Measurements from ENCODE around the gene SYT2.
A peak's percentile ranks its signal among the peaks of the same experiment; 100 is the strongest.

SYT2 gene

GRCh38 chr1:202752774-202753173 lies 42.5 kb upstream of the SYT2 start:
- Histone ChIP-seq H3K4me3 (ENCODE audit: low read length) (no peak overlapping the region), H3K27me3 (ENCODE audit: control insufficient read depth, low read length) (peaks cover 13% of the 10 kb centered on the region; the same call in 1 of the 2 replicates), H3K79me2 (ENCODE audit: control insufficient read depth, low read length) (no peaks in the 10 kb centered on the region), H4K20me1 (ENCODE audit: control insufficient read depth, insufficient read depth, low read depth, low read length) (no peaks in the 10 kb centered on the region), H3K4me2 (ENCODE audit: low read length) (no peak overlapping the region), H3F3A (ENCODE audit: control insufficient read depth, insufficient read depth) (no peaks in the 10 kb centered on the region), H3K9me3 (ENCODE audit: control insufficient read depth, insufficient read depth, low read length) (no peaks in the 10 kb centered on the region), H3K4me1 (ENCODE audit: control insufficient read depth, low read length) (no peaks in the 10 kb centered on the region), H3K36me3 (ENCODE audit: control insufficient read depth, low read length) (no peaks in the 10 kb centered on the region), H3K27ac (ENCODE audit: low read depth, low read length) (no peak overlapping the region), H3K9me2 (replicated peaks; ENCODE audit: control insufficient read depth, low read length) (no peaks in the 10 kb centered on the region)
- no peak for TF ChIP-seq EZH2phosphoT487 (IDR thresholded peaks at IDR 0.05; ENCODE audit: borderline replicate concordance, low read length)
- TF ChIP-seq CTCF (IDR thresholded peaks at IDR 0.05; ENCODE audit: low read depth, low read length, poor library complexity, severe bottlenecking): no peak

GRCh38 chr1:202750761-202751160 lies 40.5 kb upstream of the SYT2 start:
- peaks cover 19% of the 10 kb centered on the region; the same call in 1 of the 2 replicates for H3K27me3 ChIP-seq (ENCODE audit: control insufficient read depth, low read length)
- no peaks in the 10 kb centered on the region for H3K9me3 ChIP-seq (ENCODE audit: control insufficient read depth, insufficient read depth, low read length)
- no peaks in the 10 kb centered on the region for H3K36me3 ChIP-seq (ENCODE audit: control insufficient read depth, low read length)
- H3K4me1 ChIP-seq (ENCODE audit: control insufficient read depth, low read length): no peaks in the 10 kb centered on the region
- H3K27ac ChIP-seq (ENCODE audit: low read depth, low read length): no peak overlapping the region
- TF ChIP-seq CTCF (IDR thresholded peaks at IDR 0.05; ENCODE audit: low read depth, low read length, poor library complexity, severe bottlenecking) (peak; percentile 10), EZH2phosphoT487 (IDR thresholded peaks at IDR 0.05; ENCODE audit: borderline replicate concordance, low read length) (no peak)
- H4K20me1 ChIP-seq (ENCODE audit: control insufficient read depth, insufficient read depth, low read depth, low read length): no peaks in the 10 kb centered on the region
- H3K9me2 ChIP-seq (replicated peaks; ENCODE audit: control insufficient read depth, low read length): no peaks in the 10 kb centered on the region
- no peaks in the 10 kb centered on the region for H3F3A ChIP-seq (ENCODE audit: control insufficient read depth, insufficient read depth)
- H3K4me2 ChIP-seq (ENCODE audit: low read length): no peak overlapping the region
- no peak overlapping the region for H3K4me3 ChIP-seq (ENCODE audit: low read length)
- H3K79me2 ChIP-seq (ENCODE audit: control insufficient read depth, low read length): no peaks in the 10 kb centered on the region

- Histone ChIP-seq H4K20me1 (ENCODE audit: control insufficient read depth, insufficient read depth, low read depth, low read length) (no peaks in the 10 kb centered on the region), H3K36me3 (ENCODE audit: control insufficient read depth, low read length) (no peaks in the 10 kb centered on the region), H3K4me3 (ENCODE audit: low read length) (no peak overlapping the region), H3K27me3 (ENCODE audit: control insufficient read depth, low read length) (peaks cover 17% of the 10 kb centered on the region; the same call in 1 of the 2 replicates), H3K4me2 (ENCODE audit: low read length) (no peak overlapping the region), H3K27ac (ENCODE audit: low read depth, low read length) (no peak overlapping the region), H3F3A (ENCODE audit: control insufficient read depth, insufficient read depth) (no peaks in the 10 kb centered on the region), H3K79me2 (ENCODE audit: control insufficient read depth, low read length) (no peaks in the 10 kb centered on the region), H3K4me1 (ENCODE audit: control insufficient read depth, low read length) (no peaks in the 10 kb centered on the region), H3K9me3 (ENCODE audit: control insufficient read depth, insufficient read depth, low read length) (no peaks in the 10 kb centered on the region), H3K9me2 (replicated peaks; ENCODE audit: control insufficient read depth, low read length) (no peaks in the 10 kb centered on the region)
- TF ChIP-seq CTCF (IDR thresholded peaks at IDR 0.05; ENCODE audit: low read depth, low read length, poor library complexity, severe bottlenecking) (no peak), EZH2phosphoT487 (IDR thresholded peaks at IDR 0.05; ENCODE audit: borderline replicate concordance, low read length) (no peak)
Measured at GRCh38 chr1:202750024-202750423, 39.8 kb upstream of the SYT2 start.

All from DOHH2 (cell line).